IMR-90 (cell line): ENCODE data around the gene YPEL5. TPM values are rescaled to one million over a fixed set of nuclear protein-coding genes. Genes with fewer than 3 reads are reported as not detected.

ENCODE experiments used
- ATAC-seq: fragments of 200-7000 bp; cut with Tn5 transposase; 2 replicates; pipeline ENCODE4 v1.9.1; 2020; ENCODE audit warnings: low read depth, mild to moderate bottlenecking, moderate library complexity
- BruUV-seq: library from RNA; stranded (reverse); fragments of 400-500 nt; replicated peaks from 2 replicates; lab custom pipeline; 2021; lab: Mats Ljungman, UMichigan
- CTCF ChIA-PET: fragments of 300-600 bp; formaldehyde crosslinking; extraction: SDS; loops from one replicate; lab custom pipeline; 2021; ENCODE audit warnings: antibody characterized with exemption; lab: Yijun Ruan, JAX
- POLR2A ChIA-PET: fragments of 300-600 bp; sonication (Branson Sonifier 250); formaldehyde crosslinking; loops from one replicate; lab custom pipeline; 2022; ENCODE audit warnings: antibody characterized with exemption; ENCODE audit not compliant: unreplicated experiment; lab: Charles Lee
- DNase-seq: peaks from one replicate; pipeline ENCODE4 v3.0.0; 2013
- H2AFZ ChIP-seq: replicated peaks from 2 replicates; pipeline ENCODE3; 2013; ENCODE audit warnings: low read length, mild to moderate bottlenecking; ENCODE audit not compliant: poor library complexity
- H2AK5ac ChIP-seq: 2 replicates; pipeline ENCODE4 v1.6.1; 2013; ENCODE audit warnings: low read depth, low read length, inconsistent platforms
- H2AK9ac ChIP-seq: replicated peaks from 2 replicates; pipeline ENCODE3; 2013; ENCODE audit warnings: mild to moderate bottlenecking, low read depth, low read length, moderate library complexity; ENCODE audit not compliant: poor library complexity
- H2BK120ac ChIP-seq: 2 replicates; pipeline ENCODE4 v1.6.1; 2013; ENCODE audit warnings: low read depth, low read length, inconsistent platforms
- H2BK15ac ChIP-seq: 3 replicates; pipeline ENCODE4 v1.6.1; 2013; ENCODE audit warnings: low read depth, low read length, inconsistent platforms
- H2BK20ac ChIP-seq: 2 replicates; pipeline ENCODE4 v1.6.1; 2013; ENCODE audit warnings: low read depth, mild to moderate bottlenecking, inconsistent platforms, low read length, moderate library complexity
- H2BK5ac ChIP-seq: 2 replicates; pipeline ENCODE4 v1.6.1; 2013; ENCODE audit warnings: mild to moderate bottlenecking, low read depth, low read length, inconsistent platforms; ENCODE audit not compliant: poor library complexity, severe bottlenecking
- H3K14ac ChIP-seq: replicated peaks from 2 replicates; pipeline ENCODE4 v1.6.1; 2013; ENCODE audit warnings: low read depth, low read length, inconsistent platforms
- H3K18ac ChIP-seq: 2 replicates; pipeline ENCODE4 v1.6.1; 2013; ENCODE audit warnings: low read depth, low read length, control low read depth
- H3K23ac ChIP-seq: 2 replicates; pipeline ENCODE4 v1.6.1; 2013; ENCODE audit warnings: low read depth, low read length, inconsistent platforms
- H3K27ac ChIP-seq: 2 replicates; pipeline ENCODE4 v1.5.1; 2013; ENCODE audit warnings: mild to moderate bottlenecking, control low read depth, low read length; ENCODE audit not compliant: insufficient read depth
- H3K27me3 ChIP-seq: 2 replicates; pipeline ENCODE4 v1.6.1; 2013; ENCODE audit warnings: low read length; ENCODE audit not compliant: control insufficient read depth, insufficient read depth
- H3K36me3 ChIP-seq: 2 replicates; pipeline ENCODE4 v1.6.1; 2013; ENCODE audit warnings: low read length, mixed read lengths; ENCODE audit not compliant: control insufficient read depth, insufficient read depth
- H3K4ac ChIP-seq: 2 replicates; pipeline ENCODE4 v1.6.1; 2013; ENCODE audit warnings: low read depth, low read length, inconsistent platforms
- H3K4me1 ChIP-seq: 2 replicates; pipeline ENCODE4 v1.6.1; 2013; ENCODE audit warnings: low read length, mixed read lengths; ENCODE audit not compliant: control insufficient read depth, insufficient read depth
- H3K4me2 ChIP-seq: 2 replicates; pipeline ENCODE4 v1.6.1; 2013; ENCODE audit warnings: low read depth, mild to moderate bottlenecking, control low read depth, low read length, moderate library complexity
- H3K4me3 ChIP-seq: 2 replicates; pipeline ENCODE4 v1.5.1; 2013; ENCODE audit warnings: low read depth, mild to moderate bottlenecking, control low read depth, low read length, moderate library complexity; ENCODE audit not compliant: insufficient read depth
- H3K56ac ChIP-seq: 2 replicates; pipeline ENCODE4 v1.6.1; 2013; ENCODE audit warnings: low read length, inconsistent platforms; ENCODE audit not compliant: insufficient read depth; ENCODE audit errors: extremely low read depth
- H3K79me1 ChIP-seq, 2 experiments: 2 replicates each; pipeline ENCODE4 v1.6.1; 2013; ENCODE audit warnings: low read length in 2 of 2, inconsistent platforms in 1 of 2, low read depth in 1 of 2
- H3K9ac ChIP-seq: 2 replicates; pipeline ENCODE4 v1.6.1; 2013; ENCODE audit warnings: low read depth, low read length, control low read depth
- H3K9me1 ChIP-seq: 2 replicates; pipeline ENCODE4 v1.6.1; 2013; ENCODE audit warnings: low read length, inconsistent platforms; ENCODE audit not compliant: insufficient read depth
- H3K9me3 ChIP-seq: 2 replicates; pipeline ENCODE4 v1.6.1; 2013; ENCODE audit warnings: low read length; ENCODE audit not compliant: control insufficient read depth, insufficient read depth
- H4K20me1 ChIP-seq: 2 replicates; pipeline ENCODE4 v1.6.1; 2013; ENCODE audit warnings: low read length, inconsistent platforms; ENCODE audit not compliant: insufficient read depth
- H4K5ac ChIP-seq: 2 replicates; pipeline ENCODE4 v1.6.1; 2013; ENCODE audit warnings: mild to moderate bottlenecking, low read depth, low read length, control low read depth
- H4K8ac ChIP-seq, 2 experiments: 2 replicates each; pipeline ENCODE4 v1.6.1; 2013; ENCODE audit warnings: low read depth in 2 of 2, low read length in 2 of 2, control low read depth in 1 of 2, inconsistent platforms in 1 of 2
- H4K91ac ChIP-seq: 2 replicates; pipeline ENCODE4 v1.6.1; 2013; ENCODE audit warnings: low read depth, low read length, inconsistent platforms; ENCODE audit not compliant: insufficient read depth
- CHD1 ChIP-seq: IDR thresholded peaks from 2 replicates; pipeline ENCODE4 v1.6.1; 2012; ENCODE audit warnings: low read depth, low read length, improper control_type of control experiment
- MAFK ChIP-seq: IDR thresholded peaks from 2 replicates; pipeline ENCODE4 v1.6.1; 2012; ENCODE audit warnings: low read depth, low read length, improper control_type of control experiment
- MAZ ChIP-seq: IDR thresholded peaks from 2 replicates; pipeline ENCODE4 v1.6.1; 2012; ENCODE audit warnings: low read depth, mild to moderate bottlenecking, low read length, improper control_type of control experiment, moderate library complexity, borderline replicate concordance
- NFE2L2 ChIP-seq: fragments of 150-350 bp; IDR thresholded peaks from 2 replicates; pipeline ENCODE4 v1.6.1; 2016; ENCODE audit warnings: low read depth, mild to moderate bottlenecking, low read length
- POLR2A ChIP-seq: IDR thresholded peaks from 2 replicates; pipeline ENCODE4 v1.6.1; 2012; ENCODE audit warnings: mild to moderate bottlenecking, low read depth, low read length
- RAD21 ChIP-seq: IDR thresholded peaks from 2 replicates; pipeline ENCODE4 v1.6.1; 2012; ENCODE audit warnings: low read length, improper control_type of control experiment
- WGBS, 2 experiments: methylation state at CpG; one replicate each; pipeline versions ENCODE4 v1.1.5 to v1.1.7; 2013; ENCODE audit warnings: missing lambda C conversion rate in 2 of 2; ENCODE audit not compliant: insufficient read length in 1 of 2; ENCODE audit errors: extremely low coverage in 2 of 2; 5-methylcytosine and 5-hydroxymethylcytosine counted together
- dilution Hi-C: fragments of 300-500 bp; cut with HindIII; formaldehyde crosslinking; loops from one replicate; pipeline ENCODE4 v1.14.3; 2018; ENCODE audit warnings: low sequenced_read_pairs; ENCODE audit not compliant: unreplicated experiment
- in situ Hi-C: fragments of 300-500 bp; cut with MboI; formaldehyde crosslinking; loops from 3 replicates; pipeline ENCODE4 v1.14.3; 2019; ENCODE audit warnings: low sequenced_read_pairs, inconsistent platforms, mixed read lengths
- intact Hi-C: fragments of 100-400 bp; cut with micrococcal nuclease; formaldehyde crosslinking; loops from 2 replicates; pipeline ENCODE4 v1.10.0; 2022
- polyA plus RNA-seq, 3 experiments: library from polyadenylated mRNA; depleted of rRNA; stranded (reverse); fragments of >200 nt; gene quantifications; 2 replicates each; pipeline ENCODE4 v1.2.3, GENCODE V29; 2012; ENCODE audit warnings: low replicate concordance in 1 of 3
- total RNA-seq: library from RNA; depleted of rRNA; stranded (reverse); fragments of >200 nt; gene quantifications from 2 replicates; pipeline ENCODE4 v1.2.3, GENCODE V29; 2012
- TF ChIP-seq, protein P1 (sequence below): fragments of 150-350 bp; IDR thresholded peaks from 2 replicates; pipeline ENCODE4 v1.6.1; 2017; ENCODE audit warnings: mild to moderate bottlenecking, antibody characterized with exemption, low read length, low read depth

The YPEL5 gene
- total and polyA plus RNA-seq, 2 of the 4 experiments (the other 2 are of a cell fraction) = 40.7 to 62.6 TPM

DNA sequence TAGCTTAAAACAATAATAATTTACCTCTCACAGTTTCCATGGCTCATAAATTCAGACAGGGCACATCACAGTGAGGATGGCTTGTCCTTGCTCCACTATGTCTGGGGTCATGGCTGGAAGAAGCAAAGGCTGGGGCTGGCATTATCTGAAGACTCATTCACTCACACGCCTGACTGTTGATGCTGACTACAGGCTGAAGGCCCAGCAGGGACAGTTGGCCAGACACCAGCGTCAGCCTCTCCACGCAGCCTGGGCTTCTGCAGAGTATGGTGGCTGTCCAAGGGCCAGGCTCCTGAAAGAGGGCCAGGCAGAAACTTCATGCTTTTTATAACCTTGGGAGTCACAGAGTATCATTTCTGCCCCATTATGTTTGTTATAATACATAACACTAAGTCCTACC is 33.4 kb downstream of the YPEL5 start:
- Histone ChIP-seq H3K14ac (no peak overlapping the region), H4K5ac (no peak overlapping the region), H2AFZ (no peak overlapping the region), H3K56ac (no peak overlapping the region), H2BK15ac (no peak overlapping the region), H3K79me1 (no peaks in the 10 kb centered on the region), H3K4me2 (no peak overlapping the region), H4K20me1 (no peaks in the 10 kb centered on the region), H3K18ac (no peak overlapping the region), H2BK5ac (no peak overlapping the region), H3K27me3 (peaks cover 7% of the 10 kb centered on the region), H3K23ac (no peak overlapping the region), H2AK9ac (no peak overlapping the region), H3K4ac (no peak overlapping the region), H2BK20ac (no peak overlapping the region), H4K8ac (no peak overlapping the region), H3K9ac (no peak overlapping the region), H3K4me1 (no peaks in the 10 kb centered on the region; the same call in 1 of the 2 replicates), H3K9me1 (no peaks in the 10 kb centered on the region), H4K91ac (no peak overlapping the region), H3K9me3 (no peaks in the 10 kb centered on the region), H3K36me3 (no peaks in the 10 kb centered on the region), H2BK120ac (no peak overlapping the region), H2AK5ac (no peak overlapping the region), H3K4me3 (no peak overlapping the region), H3K27ac (no peak overlapping the region)
- 17% methylated on average over 1 of the region's 3 CpGs; no CpG with 5 or more reads in 1 of the 2 experiments for WGBS, 2 experiments
- TF ChIP-seq, protein P1, sequence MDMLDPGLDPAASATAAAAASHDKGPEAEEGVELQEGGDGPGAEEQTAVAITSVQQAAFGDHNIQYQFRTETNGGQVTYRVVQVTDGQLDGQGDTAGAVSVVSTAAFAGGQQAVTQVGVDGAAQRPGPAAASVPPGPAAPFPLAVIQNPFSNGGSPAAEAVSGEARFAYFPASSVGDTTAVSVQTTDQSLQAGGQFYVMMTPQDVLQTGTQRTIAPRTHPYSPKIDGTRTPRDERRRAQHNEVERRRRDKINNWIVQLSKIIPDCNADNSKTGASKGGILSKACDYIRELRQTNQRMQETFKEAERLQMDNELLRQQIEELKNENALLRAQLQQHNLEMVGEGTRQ = no peak
- TF ChIP-seq NFE2L2 = no peak
- TF ChIP-seq RAD21 = no peak
- TF ChIP-seq MAFK = no peak
- TF ChIP-seq MAZ = no peak
- TF ChIP-seq POLR2A = no peak
- no peak for TF ChIP-seq CHD1
- in situ Hi-C loops = no loop called here
- BruUV-seq = no TSS peak
- dilution Hi-C loops = no loop called here
- no peak for DNase-seq
- ATAC-seq = no peak
- CTCF ChIA-PET = interaction anchor here (1.3 to 1.6 kb wide), 2 partner anchors 15 to 531 kb away, joined by 6 to 8 read pairs; no protein-coding TSS in a partner anchor
- POLR2A ChIA-PET = no interaction called here
- intact Hi-C loops = no loop called here
